Stomach (tissue), 4 donors: Measurements from ENCODE around the gene MBTD1.

Experiments used
- EP300 ChIP-seq: sonication (generic); formaldehyde crosslinking; IDR thresholded peaks from one replicate; pipeline ENCODE4 v1.6.1; 2017; ENCODE audit warnings: antibody characterized with exemption
- POLR2A ChIP-seq, 4 donors: fragments of 450-650 bp; IDR thresholded peaks; one replicate each; pipeline ENCODE4 v1.6.1; 2016; ENCODE audit warnings: antibody characterized with exemption in 4 of 4, control low read depth in 2 of 4, mild to moderate bottlenecking in 1 of 4, moderate library complexity in 1 of 4
- POLR2AphosphoS5 ChIP-seq, 3 donors: sonication (generic); formaldehyde crosslinking; IDR thresholded peaks; one replicate each; pipeline ENCODE4 v1.6.1; 2016; ENCODE audit warnings: antibody characterized with exemption in 3 of 3
- TF ChIP-seq, protein P1 (sequence below), 7 experiments: fragments of 450-650 bp in 4 of 7; fragments of 200-600 bp in 3 of 7; sonication (generic) in 3 of 7; IDR thresholded peaks; one replicate each; pipeline ENCODE4 v1.5.1; 2016 to 2019; ENCODE audit warnings: antibody characterized with exemption in 7 of 7, control low read depth in 2 of 7, mild to moderate bottlenecking in 1 of 7

DNA sequence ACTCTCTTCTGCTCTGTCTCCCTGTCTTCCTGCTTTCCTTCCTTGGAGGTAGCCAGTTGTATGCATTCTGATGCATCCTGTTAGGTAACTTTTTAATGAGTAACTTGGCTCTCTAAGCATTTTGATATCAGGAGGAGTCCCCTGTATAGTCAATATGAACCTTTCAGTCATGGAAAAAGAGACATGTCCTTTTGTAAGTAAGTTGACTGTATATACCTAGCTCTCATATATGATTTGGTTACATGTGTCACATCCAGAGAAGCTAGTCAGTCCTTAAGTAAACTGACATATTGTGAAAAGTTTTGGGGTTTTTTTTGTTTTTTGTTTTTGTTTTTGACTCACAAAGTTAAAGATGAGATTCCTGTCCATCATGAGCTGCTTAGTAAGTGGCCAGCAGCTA lies 19.3 kb upstream of the MBTD1 start:
- TF ChIP-seq, protein P1, sequence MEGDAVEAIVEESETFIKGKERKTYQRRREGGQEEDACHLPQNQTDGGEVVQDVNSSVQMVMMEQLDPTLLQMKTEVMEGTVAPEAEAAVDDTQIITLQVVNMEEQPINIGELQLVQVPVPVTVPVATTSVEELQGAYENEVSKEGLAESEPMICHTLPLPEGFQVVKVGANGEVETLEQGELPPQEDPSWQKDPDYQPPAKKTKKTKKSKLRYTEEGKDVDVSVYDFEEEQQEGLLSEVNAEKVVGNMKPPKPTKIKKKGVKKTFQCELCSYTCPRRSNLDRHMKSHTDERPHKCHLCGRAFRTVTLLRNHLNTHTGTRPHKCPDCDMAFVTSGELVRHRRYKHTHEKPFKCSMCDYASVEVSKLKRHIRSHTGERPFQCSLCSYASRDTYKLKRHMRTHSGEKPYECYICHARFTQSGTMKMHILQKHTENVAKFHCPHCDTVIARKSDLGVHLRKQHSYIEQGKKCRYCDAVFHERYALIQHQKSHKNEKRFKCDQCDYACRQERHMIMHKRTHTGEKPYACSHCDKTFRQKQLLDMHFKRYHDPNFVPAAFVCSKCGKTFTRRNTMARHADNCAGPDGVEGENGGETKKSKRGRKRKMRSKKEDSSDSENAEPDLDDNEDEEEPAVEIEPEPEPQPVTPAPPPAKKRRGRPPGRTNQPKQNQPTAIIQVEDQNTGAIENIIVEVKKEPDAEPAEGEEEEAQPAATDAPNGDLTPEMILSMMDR (IDR thresholded peaks at IDR 0.05) = no peak
- TF ChIP-seq POLR2AphosphoS5 (IDR thresholded peaks at IDR 0.05) (no peak), POLR2A (IDR thresholded peaks at IDR 0.05) (no peak), EP300 (no peak)
